GM13977 (cell line): ENCODE results near the gene PKNOX1.
"Not testable (repeated sequence)": the region's sequence is repeated elsewhere in the genome, so short reads cannot be mapped to it uniquely, and the experiment has no call there.

Source experiments
- DNase-seq: peaks from one replicate; pipeline ENCODE4 v3.0.0; 2012; ENCODE audit warnings: low spot score
- in situ Hi-C: fragments of 300-500 bp; cut with MboI; formaldehyde crosslinking; loops from one replicate; pipeline ENCODE4 v1.12.0; 2022; ENCODE audit warnings: low sequenced_read_pairs, low pct_unique_long_range_greater_than_20kb, mixed read lengths, inconsistent platforms; ENCODE audit not compliant: unreplicated experiment
- TF ChIP-seq, protein P1 (sequence below): IDR thresholded peaks from 2 replicates; pipeline ENCODE4 v1.5.1; 2012; ENCODE audit warnings: mild to moderate bottlenecking, control low read depth; ENCODE audit not compliant: insufficient read depth; ENCODE audit errors: extremely low read depth, missing control alignments

PKNOX1 gene

DNA sequence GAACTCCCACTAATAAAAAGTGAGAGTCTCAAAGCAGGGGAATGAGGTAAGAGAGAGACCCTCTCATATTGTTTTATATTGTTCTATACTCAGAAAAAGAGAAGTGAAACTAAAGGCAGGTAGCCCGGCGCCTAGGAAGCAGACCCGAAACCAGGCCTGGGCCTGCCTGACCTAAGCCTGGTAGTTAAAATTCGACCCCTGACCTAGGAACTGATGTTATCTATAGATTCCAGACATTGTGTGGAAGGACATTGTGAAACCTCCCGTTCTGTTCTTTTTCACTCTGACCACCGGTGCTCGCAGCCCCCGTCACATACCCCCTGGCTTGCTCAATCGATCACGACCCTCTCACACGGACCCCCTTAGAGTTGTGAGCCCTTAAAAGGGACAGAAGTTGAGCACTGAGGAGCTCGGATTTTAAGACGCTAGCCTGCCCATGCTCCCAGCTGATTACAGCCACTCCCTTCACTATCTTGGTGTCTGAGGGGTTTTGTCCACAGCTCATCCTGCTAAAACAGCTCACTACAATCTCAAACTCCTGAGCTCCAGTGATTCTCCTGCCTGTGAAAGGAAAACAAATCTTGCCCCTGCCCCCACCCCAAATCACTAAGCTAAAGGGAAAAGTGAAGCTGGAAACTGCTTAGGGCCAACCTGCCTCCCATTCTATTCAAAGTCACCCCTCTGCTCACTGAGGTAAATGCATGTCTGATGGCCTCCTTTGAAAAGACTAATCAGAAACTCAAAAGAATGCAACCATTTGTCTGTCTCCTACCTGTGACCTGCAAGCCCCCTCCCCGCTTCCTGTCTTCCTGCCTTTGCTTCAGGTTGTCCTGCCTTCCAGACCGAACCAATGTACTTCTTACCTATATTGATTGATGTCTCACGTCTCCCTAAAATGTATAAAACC lies 37.1 kb upstream of the PKNOX1 start:
- in situ Hi-C loops, DNase-seq: not testable (repeated sequence)

DNA sequence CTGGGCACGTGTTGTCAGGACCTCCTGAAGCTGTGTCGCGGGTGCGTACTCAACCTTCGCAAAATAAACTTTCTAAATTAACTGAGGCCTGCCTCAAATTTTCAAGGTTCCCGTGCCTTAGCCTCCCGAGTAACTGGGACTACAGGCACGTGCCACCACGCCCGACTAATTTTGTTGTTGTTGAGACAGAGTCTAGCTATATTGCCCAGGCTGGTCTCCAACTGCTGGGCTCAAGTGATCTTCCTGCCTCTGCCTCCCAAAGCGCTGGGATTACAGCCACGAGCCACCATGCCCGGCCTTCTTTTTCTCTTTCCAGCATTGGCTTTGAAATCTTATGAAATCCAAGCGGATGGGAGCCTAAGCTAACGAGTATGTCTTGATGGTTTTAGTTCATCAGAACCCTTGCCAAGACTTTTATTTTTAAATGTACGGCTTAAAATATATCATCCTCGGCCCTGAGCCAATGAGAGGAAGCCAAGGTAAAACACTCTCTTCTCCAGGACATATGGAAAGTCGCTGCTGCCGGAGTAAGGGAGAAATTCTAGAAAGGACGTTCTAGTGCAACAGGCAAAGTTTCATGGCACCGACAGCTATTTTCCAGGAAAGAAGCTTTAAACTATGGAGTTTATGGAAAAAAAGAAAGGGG lies 36.3 kb upstream of the PKNOX1 start:
- DNase-seq, result no peak
- TF ChIP-seq, protein P1, sequence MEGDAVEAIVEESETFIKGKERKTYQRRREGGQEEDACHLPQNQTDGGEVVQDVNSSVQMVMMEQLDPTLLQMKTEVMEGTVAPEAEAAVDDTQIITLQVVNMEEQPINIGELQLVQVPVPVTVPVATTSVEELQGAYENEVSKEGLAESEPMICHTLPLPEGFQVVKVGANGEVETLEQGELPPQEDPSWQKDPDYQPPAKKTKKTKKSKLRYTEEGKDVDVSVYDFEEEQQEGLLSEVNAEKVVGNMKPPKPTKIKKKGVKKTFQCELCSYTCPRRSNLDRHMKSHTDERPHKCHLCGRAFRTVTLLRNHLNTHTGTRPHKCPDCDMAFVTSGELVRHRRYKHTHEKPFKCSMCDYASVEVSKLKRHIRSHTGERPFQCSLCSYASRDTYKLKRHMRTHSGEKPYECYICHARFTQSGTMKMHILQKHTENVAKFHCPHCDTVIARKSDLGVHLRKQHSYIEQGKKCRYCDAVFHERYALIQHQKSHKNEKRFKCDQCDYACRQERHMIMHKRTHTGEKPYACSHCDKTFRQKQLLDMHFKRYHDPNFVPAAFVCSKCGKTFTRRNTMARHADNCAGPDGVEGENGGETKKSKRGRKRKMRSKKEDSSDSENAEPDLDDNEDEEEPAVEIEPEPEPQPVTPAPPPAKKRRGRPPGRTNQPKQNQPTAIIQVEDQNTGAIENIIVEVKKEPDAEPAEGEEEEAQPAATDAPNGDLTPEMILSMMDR, result no peak
- in situ Hi-C loops, result no loop called here

DNA sequence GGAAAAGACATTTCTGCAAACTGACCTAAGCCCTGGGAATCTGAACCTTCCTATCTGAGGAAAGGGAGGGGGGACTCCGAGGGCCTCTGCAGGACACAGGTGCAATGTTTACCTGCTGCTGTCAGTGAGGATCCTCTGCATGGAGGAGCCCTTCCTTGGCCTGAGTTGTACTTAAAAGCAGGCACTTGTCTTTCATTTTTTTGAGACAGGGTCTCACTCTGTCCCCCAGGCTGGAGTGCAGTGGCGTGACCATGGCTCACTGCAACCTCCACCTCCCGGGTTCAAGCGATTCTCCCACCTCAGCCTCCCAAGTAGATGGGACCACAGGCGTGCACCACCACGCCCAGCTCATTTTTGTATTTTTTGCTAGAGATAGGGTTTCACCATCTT lies 35.8 kb upstream of the PKNOX1 start:
- DNase-seq, in situ Hi-C loops: not testable (repeated sequence)

DNA sequence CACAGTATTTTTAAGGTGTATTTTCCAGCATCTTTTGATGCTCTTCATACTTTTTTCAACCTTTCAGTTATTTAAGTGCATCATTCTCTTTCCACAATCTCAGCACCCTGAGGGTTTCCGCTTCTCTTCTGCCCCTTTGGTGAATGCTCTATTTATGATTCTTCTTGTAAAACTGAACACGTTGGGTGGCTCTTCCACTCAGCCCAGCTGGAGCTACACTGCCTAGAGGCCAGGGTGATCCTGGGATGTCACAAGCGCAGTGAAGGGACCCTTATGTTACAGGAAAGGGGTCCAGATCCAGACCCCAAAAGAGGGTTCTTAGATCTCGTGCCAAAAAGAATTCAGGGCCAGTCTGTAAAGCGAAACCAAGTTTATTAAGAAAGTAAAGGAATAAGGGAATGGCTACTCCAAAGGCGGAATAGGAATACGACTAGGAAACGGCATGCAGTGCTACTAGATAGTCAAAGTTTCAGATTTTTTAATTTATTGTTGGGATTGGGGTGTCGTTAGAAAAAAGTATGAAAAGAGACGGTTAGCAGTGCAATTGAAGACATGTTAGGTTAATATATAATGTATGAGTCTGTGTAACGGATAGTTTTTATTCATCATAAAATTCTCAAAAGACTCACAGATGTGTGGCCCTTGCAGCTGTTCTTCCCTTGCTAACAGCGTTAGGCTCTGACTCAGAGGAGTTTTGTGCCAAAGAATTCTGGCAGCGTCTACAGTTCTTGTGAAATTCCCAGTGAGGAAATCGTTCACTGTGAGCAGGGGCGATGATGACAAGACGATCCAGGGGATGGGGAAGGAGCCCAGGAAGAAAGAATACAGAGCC lies 34.6 kb upstream of the PKNOX1 start:
- TF ChIP-seq, protein P1, result no peak
- in situ Hi-C loops, result no loop called here
- no peak for DNase-seq

DNA sequence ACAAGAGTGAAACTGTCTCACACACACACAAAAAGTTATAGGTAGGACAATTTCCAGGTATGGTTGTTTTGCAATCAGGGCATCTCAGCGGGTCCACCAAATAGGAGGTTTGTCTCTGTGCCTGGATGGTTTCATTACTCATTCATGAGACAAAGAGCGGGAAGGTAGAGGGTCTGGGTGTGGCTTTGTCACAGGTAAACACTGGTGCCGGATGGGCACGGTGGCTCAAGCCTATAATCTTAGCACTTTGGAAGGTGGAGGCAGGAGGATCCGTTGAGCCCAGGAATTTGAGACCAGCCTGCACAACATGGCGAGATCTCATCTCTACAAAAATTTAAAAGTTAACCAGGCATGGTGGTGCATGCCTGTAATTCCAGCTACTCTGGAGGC lies 32.7 kb upstream of the PKNOX1 start:
- DNase-seq, result no peak
- in situ Hi-C loops, result no loop called here
- TF ChIP-seq, protein P1, result no peak

DNA sequence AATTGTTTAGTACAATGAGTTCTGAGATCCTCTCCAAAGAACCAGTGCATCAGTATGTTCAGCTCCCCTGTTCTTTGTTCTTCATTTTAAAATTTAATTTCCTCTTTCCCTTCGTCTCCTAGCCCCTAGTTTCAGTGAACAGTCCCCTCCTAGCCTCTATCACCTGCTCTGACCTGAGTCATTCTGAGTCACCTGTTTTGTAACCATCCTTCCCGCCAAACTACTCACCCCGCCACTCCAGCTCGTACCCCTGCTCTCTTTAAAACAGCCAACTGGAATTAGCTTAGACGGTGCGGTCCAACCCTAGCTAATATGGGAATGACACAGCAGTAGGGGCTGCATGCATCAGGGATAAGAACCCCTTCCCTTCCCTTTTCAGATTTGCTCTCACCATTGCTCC lies 32.1 kb upstream of the PKNOX1 start:
- TF ChIP-seq, protein P1, result no peak
- in situ Hi-C loops, result no loop called here
- DNase-seq, result no peak

DNA sequence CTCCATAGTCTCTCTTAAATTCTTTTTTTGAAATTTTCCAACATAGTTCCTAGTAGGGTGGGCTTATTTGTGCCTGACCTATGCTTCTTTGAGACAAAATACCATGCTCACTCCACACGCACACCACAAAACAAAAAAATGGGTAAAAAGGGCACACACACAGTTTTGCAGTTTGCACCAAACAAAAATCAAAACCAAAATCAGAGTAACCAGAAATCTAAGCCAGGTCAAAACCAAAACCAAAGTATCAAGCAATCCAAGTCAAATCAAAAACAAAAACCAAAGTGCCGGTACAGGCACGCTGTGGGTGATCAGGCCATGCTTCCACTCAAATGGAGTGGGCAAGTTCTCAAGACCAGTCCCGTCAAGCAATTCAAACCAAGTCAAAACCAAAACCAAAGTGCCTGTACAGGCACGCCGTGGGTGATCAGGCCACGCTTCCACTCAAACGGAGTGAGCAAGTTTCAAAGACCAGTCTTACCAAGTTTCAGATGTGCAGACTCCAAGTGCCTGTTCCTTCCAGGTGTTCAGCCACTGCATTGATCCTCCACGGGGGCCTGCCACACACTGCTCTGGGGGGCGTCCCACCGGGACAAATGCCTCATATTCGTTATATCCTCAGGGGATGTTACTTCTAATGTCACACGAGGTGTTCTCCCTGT lies 25.1 kb upstream of the PKNOX1 start:
- in situ Hi-C loops, DNase-seq: not testable (repeated sequence)

DNA sequence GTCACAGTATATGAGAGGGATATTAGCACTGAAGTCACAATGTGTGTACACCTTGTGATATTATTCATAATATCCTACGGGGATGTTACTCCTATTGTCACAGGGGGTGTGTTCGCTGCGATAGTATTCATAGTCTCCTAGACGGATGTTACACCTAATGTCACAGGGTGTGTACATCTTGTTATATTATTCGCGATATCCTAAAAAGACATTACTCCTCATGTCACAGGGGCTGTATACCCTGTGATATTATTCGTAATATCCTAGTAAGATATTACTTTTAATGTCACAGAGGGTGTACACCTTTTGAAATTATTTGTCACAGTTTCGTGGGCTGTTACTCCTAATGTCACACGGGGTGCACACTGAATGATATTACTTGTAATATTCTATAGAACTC lies 23.2 kb upstream of the PKNOX1 start:
- in situ Hi-C loops, DNase-seq: not testable (repeated sequence)
